ENCODE results near the gene ELP4. TPM values are rescaled to one million over a fixed set of nuclear protein-coding genes. Genes with fewer than 3 reads are reported as not detected.

ELP4 gene
- total RNA-seq, 4 donors from 2014 or later: 28.5 to 37.6 (median 32.3) TPM

GRCh38 chr11:31645747-31646146 lies 136.2 kb downstream of the ELP4 start:
- Histone ChIP-seq H3K27ac (no peak overlapping the region), H3K27me3 (no peaks in the 10 kb centered on the region), H3K9me3 (no peaks in the 10 kb centered on the region), H3K4me3 (no peak overlapping the region), H3K4me1 (peaks cover 3% of the 10 kb centered on the region), H3K36me3 (no peaks in the 10 kb centered on the region)
- DNase-seq (ENCODE audit: low spot score in 2 of 2): no peak
- TF ChIP-seq POLR2AphosphoS5 (IDR thresholded peaks at IDR 0.05) (no peak), EP300 (IDR thresholded peaks at IDR 0.05) (no peak), POLR2A (IDR thresholded peaks at IDR 0.05) (no peak), CTCF (IDR thresholded peaks at IDR 0.05) (no peak)

GRCh38 chr11:31646216-31646615 lies 136.6 kb downstream of the ELP4 start:
- H3K4me3 ChIP-seq: no peak overlapping the region
- no peaks in the 10 kb centered on the region for H3K9me3 ChIP-seq
- TF ChIP-seq CTCF (IDR thresholded peaks at IDR 0.05) (no peak), POLR2AphosphoS5 (IDR thresholded peaks at IDR 0.05) (no peak), POLR2A (IDR thresholded peaks at IDR 0.05) (no peak), EP300 (IDR thresholded peaks at IDR 0.05) (no peak)
- H3K27ac ChIP-seq: no peak overlapping the region
- DNase-seq (ENCODE audit: low spot score in 2 of 2): no peak
- H3K27me3 ChIP-seq: no peaks in the 10 kb centered on the region
- H3K4me1 ChIP-seq: peaks cover 3% of the 10 kb centered on the region
- H3K36me3 ChIP-seq: no peaks in the 10 kb centered on the region
- whole genome bisulfite sequencing: 60% methylated on average over 1 of the region's 1 CpG

- Histone ChIP-seq H3K4me1 (peaks cover 3% of the 10 kb centered on the region), H3K4me3 (no peak overlapping the region), H3K27ac (no peak overlapping the region), H3K27me3 (no peaks in the 10 kb centered on the region), H3K36me3 (no peaks in the 10 kb centered on the region), H3K9me3 (no peaks in the 10 kb centered on the region)
- DNase-seq (ENCODE audit: low spot score in 2 of 2): no peak
- WGBS: 93% methylated on average over 6 of the region's 6 CpGs
- TF ChIP-seq CTCF (IDR thresholded peaks at IDR 0.05) (no peak), POLR2AphosphoS5 (IDR thresholded peaks at IDR 0.05) (no peak)
Observed at GRCh38 chr11:31649129-31649966, 139.8 kb downstream of the ELP4 start.

GRCh38 chr11:31651208-31651607 lies 141.6 kb downstream of the ELP4 start:
- no peak for TF ChIP-seq POLR2A (IDR thresholded peaks at IDR 0.05)

GRCh38 chr11:31651822-31652221 lies 142.3 kb downstream of the ELP4 start:
- no peak for TF ChIP-seq POLR2A (IDR thresholded peaks at IDR 0.05)
- no peak for TF ChIP-seq EP300 (IDR thresholded peaks at IDR 0.05)
- TF ChIP-seq POLR2AphosphoS5 (IDR thresholded peaks at IDR 0.05): no peak
- no peak for TF ChIP-seq CTCF (IDR thresholded peaks at IDR 0.05)
- H3K4me3 ChIP-seq: no peak overlapping the region
- no peak for DNase-seq (ENCODE audit: low spot score in 2 of 2)
- WGBS: 94% methylated on average over 2 of the region's 2 CpGs
- H3K36me3 ChIP-seq: no peaks in the 10 kb centered on the region
- H3K4me1 ChIP-seq: no peaks in the 10 kb centered on the region
- no peaks in the 10 kb centered on the region for H3K9me3 ChIP-seq
- no peak overlapping the region for H3K27ac ChIP-seq
- no peaks in the 10 kb centered on the region for H3K27me3 ChIP-seq

More at GRCh38 chr11:31651208-31651607, 141.6 kb downstream of the ELP4 start:
- DNase-seq (ENCODE audit: low spot score in 2 of 2): no peak
- Histone ChIP-seq H3K36me3 (no peaks in the 10 kb centered on the region), H3K9me3 (no peaks in the 10 kb centered on the region), H3K27me3 (no peaks in the 10 kb centered on the region), H3K4me1 (no peaks in the 10 kb centered on the region), H3K27ac (no peak overlapping the region), H3K4me3 (no peak overlapping the region)
